Calu3 (cell line): ENCODE data around the gene DOCK8. TPM values are rescaled to one million over a fixed set of nuclear protein-coding genes. Genes with fewer than 3 reads are reported as not detected.

Experiments used
- BruUV-seq: library from RNA; stranded (reverse); fragments of 400-500 nt; replicated peaks from 2 replicates; lab custom pipeline; 2021; lab: Mats Ljungman, UMichigan
- CTCF ChIA-PET: fragments of 300-600 bp; sonication (Branson Sonifier 250); formaldehyde crosslinking; loops from one replicate; lab custom pipeline; 2022; ENCODE audit warnings: antibody characterized with exemption; lab: Charles Lee
- DNase-seq: peaks from one replicate; pipeline ENCODE4 v3.0.0; 2022
- H3K27ac Mint-ChIP-seq: one replicate; pipeline ENCODE4 v1.8.0; 2022; ENCODE audit warnings: mixed read lengths; ENCODE audit not compliant: unreplicated experiment
- H3K27me3 Mint-ChIP-seq: one replicate; pipeline ENCODE4 v1.8.0; 2022; ENCODE audit warnings: mixed read lengths; ENCODE audit not compliant: unreplicated experiment
- H3K36me3 Mint-ChIP-seq: one replicate; pipeline ENCODE4 v1.8.0; 2022; ENCODE audit warnings: mild to moderate bottlenecking, moderate library complexity, mixed read lengths; ENCODE audit not compliant: insufficient read depth, unreplicated experiment
- H3K4me1 Mint-ChIP-seq: one replicate; pipeline ENCODE4 v1.8.0; 2022; ENCODE audit warnings: mild to moderate bottlenecking, low read depth, mixed read lengths; ENCODE audit not compliant: unreplicated experiment
- H3K4me3 Mint-ChIP-seq: one replicate; pipeline ENCODE4 v1.8.0; 2022; ENCODE audit warnings: mild to moderate bottlenecking, low read depth, moderate library complexity, mixed read lengths; ENCODE audit not compliant: unreplicated experiment
- H3K9me3 Mint-ChIP-seq: one replicate; pipeline ENCODE4 v1.8.0; 2022; ENCODE audit warnings: low read depth, mixed read lengths; ENCODE audit not compliant: unreplicated experiment
- CTCF ChIP-seq: fragments of 200-600 bp; IDR thresholded peaks from one replicate; pipeline ENCODE4 v1.8.0; 2022; ENCODE audit warnings: antibody characterized with exemption; ENCODE audit not compliant: unreplicated experiment
- intact Hi-C: fragments of 100-400 bp; cut with micrococcal nuclease; formaldehyde crosslinking; loops from one replicate; pipeline ENCODE4 v1.10.0; 2022; ENCODE audit not compliant: unreplicated experiment
- total RNA-seq: library from RNA; stranded (reverse); gene quantifications from 2 replicates; pipeline ENCODE4 v1.2.3, GENCODE V29; 2022

The DOCK8 gene
- total RNA-seq, 1 experiment from 2014 or later, result 0.50 TPM

GRCh38 chr9:414595-414994 is 199.9 kb downstream of the DOCK8 start:
- DNase-seq, result no peak
- Mint-ChIP-seq H3K27ac (no peak overlapping the region), H3K27me3 (no peaks in the 10 kb centered on the region), H3K4me1 (no peaks in the 10 kb centered on the region), H3K9me3 (no peaks in the 10 kb centered on the region), H3K36me3 (no peaks in the 10 kb centered on the region), H3K4me3 (no peak overlapping the region)
- CTCF ChIA-PET, result no interaction called here
- BruUV-seq, result no TSS peak
- intact Hi-C loops, result no loop called here
- TF ChIP-seq CTCF, result no peak

- DNase-seq, result peak; percentile 40
- BruUV-seq, result no TSS peak
- no peak for TF ChIP-seq CTCF
- no peak overlapping the region for H3K27ac Mint-ChIP-seq
- intact Hi-C loops, result no loop called here
- no peaks in the 10 kb centered on the region for H3K27me3 Mint-ChIP-seq
- no peak overlapping the region for H3K4me3 Mint-ChIP-seq
- H3K9me3 Mint-ChIP-seq, result no peaks in the 10 kb centered on the region
- CTCF ChIA-PET, result no interaction called here
- H3K4me1 Mint-ChIP-seq, result no peaks in the 10 kb centered on the region
- H3K36me3 Mint-ChIP-seq, result no peaks in the 10 kb centered on the region
These were observed 205.0 kb downstream of the DOCK8 start for GRCh38 chr9:419571-420171.

GRCh38 chr9:421896-422295 is 207.2 kb downstream of the DOCK8 start:
- Mint-ChIP-seq H3K4me1 (no peaks in the 10 kb centered on the region), H3K36me3 (no peaks in the 10 kb centered on the region), H3K27me3 (no peaks in the 10 kb centered on the region), H3K4me3 (no peak overlapping the region), H3K9me3 (no peaks in the 10 kb centered on the region), H3K27ac (no peak overlapping the region)
- CTCF ChIA-PET, result no interaction called here
- no peak for DNase-seq
- intact Hi-C loops, result no loop called here
- BruUV-seq, result no TSS peak
- no peak for TF ChIP-seq CTCF

GRCh38 chr9:426264-426663 is 211.6 kb downstream of the DOCK8 start:
- no peak for DNase-seq
- no peaks in the 10 kb centered on the region for H3K27me3 Mint-ChIP-seq
- CTCF ChIA-PET, result no interaction called here
- no peaks in the 10 kb centered on the region for H3K9me3 Mint-ChIP-seq
- no peaks in the 10 kb centered on the region for H3K4me1 Mint-ChIP-seq
- H3K4me3 Mint-ChIP-seq, result no peak overlapping the region
- TF ChIP-seq CTCF, result no peak
- BruUV-seq, result no TSS peak
- no peak overlapping the region for H3K27ac Mint-ChIP-seq
- intact Hi-C loops, result no loop called here
- H3K36me3 Mint-ChIP-seq, result no peaks in the 10 kb centered on the region
